Stimulated activated memory B cell treated with anti-CD40 and anti-IgM and Interleukin-4, amounts not matched to agents 10 μg/mL and 1 μg/mL and 100 μg/mL, for 72 hours (primary cell): Measurements from ENCODE around the gene GARIN5B.

Source experiments
- ATAC-seq: fragments of 150-1000 bp; cut with Tn5 transposase; 2 replicates; pipeline ENCODE4 v1.10.0; 2021
- H3K27ac Mint-ChIP-seq: one replicate; pipeline ENCODE4 v1.8.0; 2022; ENCODE audit warnings: mild to moderate bottlenecking, mixed read lengths
- H3K27me3 Mint-ChIP-seq: one replicate; pipeline ENCODE4 v1.8.0; 2022; ENCODE audit warnings: mixed read lengths
- H3K36me3 Mint-ChIP-seq: one replicate; pipeline ENCODE4 v1.8.0; 2022; ENCODE audit warnings: mixed read lengths
- H3K4me1 Mint-ChIP-seq: one replicate; pipeline ENCODE4 v1.8.0; 2022; ENCODE audit warnings: mixed read lengths
- H3K4me3 Mint-ChIP-seq: one replicate; pipeline ENCODE4 v1.8.0; 2022; ENCODE audit warnings: mild to moderate bottlenecking, moderate library complexity, mixed read lengths
- H3K9me3 Mint-ChIP-seq: one replicate; pipeline ENCODE4 v1.8.0; 2022; ENCODE audit warnings: mixed read lengths

The GARIN5B gene

DNA sequence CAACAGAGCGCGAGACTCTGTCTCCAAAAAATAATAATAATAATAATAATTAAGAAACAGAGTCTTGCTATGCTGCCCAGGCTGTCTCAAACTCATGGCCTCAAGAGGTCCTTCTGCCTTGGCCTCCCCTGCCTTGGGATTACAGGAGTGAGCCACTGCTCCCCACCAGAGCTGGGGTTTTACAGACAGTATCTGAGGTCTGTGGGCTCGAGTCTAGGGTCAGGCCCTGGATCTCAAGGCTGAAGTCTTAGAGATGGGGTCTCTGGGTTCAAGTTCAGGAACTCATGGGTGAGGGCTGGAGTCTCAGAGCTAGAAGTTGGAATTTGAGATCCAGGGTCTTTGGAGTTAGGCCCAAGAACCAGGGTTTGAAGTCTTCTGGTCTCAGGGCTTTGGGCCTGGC, 3.7 kb upstream of the GARIN5B start:
- no peak for ATAC-seq
- Mint-ChIP-seq H3K4me1 (peaks cover 11% of the 10 kb centered on the region), H3K27me3 (peaks cover 85% of the 10 kb centered on the region), H3K9me3 (no peaks in the 10 kb centered on the region), H3K27ac (no peak overlapping the region), H3K36me3 (no peaks in the 10 kb centered on the region), H3K4me3 (no peak overlapping the region)

DNA sequence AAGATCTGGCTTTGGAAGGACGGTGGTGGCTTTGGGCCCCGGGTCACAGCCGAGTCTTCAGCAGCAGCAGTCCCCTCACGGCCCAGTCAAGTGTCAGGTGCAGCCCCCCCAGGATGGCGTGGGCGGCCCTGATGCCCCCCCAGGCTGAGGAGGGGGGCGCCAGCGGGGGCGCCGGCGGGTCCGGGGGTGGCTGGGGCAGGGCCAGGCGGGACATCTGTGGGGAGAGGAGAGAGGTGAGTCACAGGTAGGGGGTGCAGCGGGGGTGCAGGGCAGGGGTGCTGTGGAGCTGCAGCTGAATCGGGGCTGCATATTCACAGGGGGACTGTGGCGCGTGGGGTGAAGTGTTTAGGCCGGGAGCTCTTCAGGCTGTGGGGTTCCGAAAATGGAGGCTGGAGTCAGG, 2.9 kb upstream of the GARIN5B start:
- no peaks in the 10 kb centered on the region for H3K36me3 Mint-ChIP-seq
- peaks cover 11% of the 10 kb centered on the region for H3K4me1 Mint-ChIP-seq
- H3K27me3 Mint-ChIP-seq = peaks cover 85% of the 10 kb centered on the region
- no peak overlapping the region for H3K4me3 Mint-ChIP-seq
- no peak overlapping the region for H3K27ac Mint-ChIP-seq
- ATAC-seq = no peak
- H3K9me3 Mint-ChIP-seq = no peaks in the 10 kb centered on the region

DNA sequence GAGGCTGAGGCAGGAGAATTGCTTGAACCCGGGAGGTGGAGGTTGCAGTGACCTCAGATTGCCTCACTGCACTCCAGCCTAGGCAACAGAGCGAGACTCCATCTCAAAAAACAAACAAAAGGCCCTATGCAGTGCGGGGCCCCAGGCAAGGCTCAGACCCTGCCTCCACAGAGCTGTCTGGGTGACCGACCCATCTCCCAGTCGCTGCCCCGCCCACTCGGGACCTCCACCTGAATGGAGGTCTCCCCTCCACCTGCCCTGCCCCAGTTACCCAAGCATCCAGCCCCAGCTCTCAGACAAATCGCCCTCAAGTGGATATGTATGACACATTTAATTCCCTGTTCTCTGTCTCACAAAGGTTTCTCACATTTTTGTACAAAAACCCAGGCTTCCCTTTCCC, 2.2 kb upstream of the GARIN5B start:
- Mint-ChIP-seq H3K9me3 (no peaks in the 10 kb centered on the region), H3K4me3 (no peak overlapping the region), H3K36me3 (no peaks in the 10 kb centered on the region), H3K27me3 (peaks cover 82% of the 10 kb centered on the region), H3K4me1 (peaks cover 11% of the 10 kb centered on the region), H3K27ac (no peak overlapping the region)
- ATAC-seq = no peak

DNA sequence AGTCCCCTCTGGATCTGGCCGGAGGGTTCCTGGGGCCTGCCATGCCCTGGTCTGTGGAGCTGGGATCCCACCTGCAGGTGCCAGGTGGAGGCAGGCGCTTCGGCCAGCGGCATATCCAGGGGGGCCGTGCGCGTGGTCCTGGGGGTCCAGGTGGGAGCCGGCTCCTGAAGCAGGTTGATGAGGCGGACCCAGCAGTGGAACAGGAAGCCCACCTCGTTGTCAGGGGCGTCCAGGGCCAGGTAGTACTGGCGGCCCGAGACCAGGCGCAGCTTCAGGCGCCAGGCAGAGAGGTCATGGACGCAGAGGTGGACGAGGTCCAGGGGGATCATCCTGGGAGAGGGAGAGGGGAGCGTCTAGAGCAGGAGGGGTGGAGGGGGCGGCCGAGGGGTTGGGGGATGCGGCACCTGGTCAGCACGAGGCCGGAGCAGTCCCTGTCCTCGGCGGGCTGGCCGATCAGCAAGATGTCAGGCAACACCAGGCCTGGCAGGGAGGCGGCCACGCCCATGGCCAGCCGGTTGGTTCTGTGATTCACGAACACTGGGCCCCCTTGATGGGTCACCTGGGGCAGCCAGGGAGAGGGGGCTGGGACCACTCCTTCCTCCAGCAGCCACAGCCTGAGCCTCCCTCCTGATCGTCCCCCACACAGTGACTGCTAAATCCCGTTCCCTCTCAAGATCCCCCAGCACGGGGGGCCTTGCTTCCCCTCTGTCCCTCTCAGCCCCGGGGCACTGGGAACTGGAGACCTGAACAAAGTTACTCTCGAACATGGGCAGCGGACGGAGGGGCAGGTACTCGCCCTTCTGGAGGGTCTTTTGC, 678 bp downstream of the GARIN5B start:
- H3K27me3 Mint-ChIP-seq = peaks cover 80% of the 10 kb centered on the region
- H3K36me3 Mint-ChIP-seq = no peaks in the 10 kb centered on the region
- H3K4me3 Mint-ChIP-seq = no peak overlapping the region
- no peak overlapping the region for H3K27ac Mint-ChIP-seq
- no peaks in the 10 kb centered on the region for H3K9me3 Mint-ChIP-seq
- no peaks in the 10 kb centered on the region for H3K4me1 Mint-ChIP-seq
- ATAC-seq = peak; percentile 14

DNA sequence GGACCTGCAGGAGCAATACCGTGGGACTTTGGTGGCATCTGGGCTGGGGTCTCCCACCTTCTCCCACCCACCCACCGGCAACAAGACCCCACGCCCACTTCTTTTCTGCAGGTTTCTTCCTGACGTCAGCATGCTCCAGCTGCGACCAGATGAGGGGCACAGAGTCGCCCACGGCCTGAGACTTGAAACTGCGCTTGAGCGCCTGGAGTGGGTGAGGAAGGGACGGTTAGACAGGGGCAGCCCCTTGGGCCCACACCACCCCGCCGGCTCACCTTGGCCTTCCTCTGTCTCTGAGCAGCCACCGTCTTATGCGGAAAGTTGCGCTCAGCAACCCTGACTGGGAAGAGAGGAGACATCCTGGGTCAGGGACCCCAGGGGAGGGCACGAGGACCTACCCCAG, 2.2 kb downstream of the GARIN5B start:
- no peak overlapping the region for H3K4me3 Mint-ChIP-seq
- no peaks in the 10 kb centered on the region for H3K36me3 Mint-ChIP-seq
- no peak overlapping the region for H3K27ac Mint-ChIP-seq
- no peak for ATAC-seq
- H3K9me3 Mint-ChIP-seq = no peaks in the 10 kb centered on the region
- no peaks in the 10 kb centered on the region for H3K4me1 Mint-ChIP-seq
- H3K27me3 Mint-ChIP-seq = peaks cover 77% of the 10 kb centered on the region

DNA sequence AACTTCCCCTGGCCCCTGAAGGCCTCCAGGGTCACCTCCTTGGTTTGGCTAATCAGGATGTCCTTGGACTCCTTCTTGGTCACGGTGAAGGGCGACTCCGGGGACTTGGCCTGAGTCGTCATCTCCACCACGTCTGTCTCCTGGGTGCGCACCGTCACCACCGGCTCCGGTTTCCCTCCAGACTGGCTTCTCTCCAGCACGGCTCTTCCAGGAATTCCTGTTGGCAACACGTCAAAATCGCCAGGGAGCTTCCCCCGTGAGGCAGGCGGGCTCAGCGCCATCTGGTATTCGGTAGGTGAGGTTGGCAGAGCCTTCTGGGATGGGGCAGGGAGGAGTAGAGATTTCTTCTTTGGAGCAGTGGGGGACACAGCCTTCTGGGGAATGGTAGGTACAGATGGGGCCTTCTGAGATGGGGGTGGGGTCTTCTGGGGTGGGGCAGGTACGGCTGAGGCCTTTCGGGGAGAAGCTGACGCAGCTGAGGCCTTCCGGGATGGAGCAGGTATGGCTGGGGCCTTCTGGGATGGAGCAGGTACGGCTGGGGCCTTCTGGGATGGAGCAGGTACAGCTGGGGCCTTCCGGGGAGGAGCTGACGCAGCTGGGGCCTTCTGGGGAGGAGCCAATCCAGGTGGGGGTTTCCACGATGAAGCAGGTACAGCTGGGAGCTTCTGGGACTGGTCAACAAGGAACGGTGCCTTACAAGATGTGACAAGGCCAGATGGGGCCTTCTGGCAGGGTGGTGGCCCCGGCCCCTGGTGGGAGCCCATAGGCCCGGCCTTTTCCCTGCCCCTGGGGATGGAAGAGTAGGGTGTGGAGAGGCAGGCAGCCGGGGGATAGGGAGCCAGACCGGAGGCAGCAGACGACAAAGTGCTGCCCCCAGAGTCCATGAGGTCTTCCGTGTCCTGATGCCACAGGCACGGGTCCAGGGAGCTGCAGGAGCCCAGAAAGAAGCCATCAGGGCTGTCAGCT, 3.8 kb downstream of the GARIN5B start:
- H3K9me3 Mint-ChIP-seq = no peaks in the 10 kb centered on the region
- H3K4me1 Mint-ChIP-seq = no peaks in the 10 kb centered on the region
- ATAC-seq = no peak
- H3K27ac Mint-ChIP-seq = no peak overlapping the region
- H3K36me3 Mint-ChIP-seq = no peaks in the 10 kb centered on the region
- H3K27me3 Mint-ChIP-seq = peaks cover 75% of the 10 kb centered on the region
- H3K4me3 Mint-ChIP-seq = no peak overlapping the region

DNA sequence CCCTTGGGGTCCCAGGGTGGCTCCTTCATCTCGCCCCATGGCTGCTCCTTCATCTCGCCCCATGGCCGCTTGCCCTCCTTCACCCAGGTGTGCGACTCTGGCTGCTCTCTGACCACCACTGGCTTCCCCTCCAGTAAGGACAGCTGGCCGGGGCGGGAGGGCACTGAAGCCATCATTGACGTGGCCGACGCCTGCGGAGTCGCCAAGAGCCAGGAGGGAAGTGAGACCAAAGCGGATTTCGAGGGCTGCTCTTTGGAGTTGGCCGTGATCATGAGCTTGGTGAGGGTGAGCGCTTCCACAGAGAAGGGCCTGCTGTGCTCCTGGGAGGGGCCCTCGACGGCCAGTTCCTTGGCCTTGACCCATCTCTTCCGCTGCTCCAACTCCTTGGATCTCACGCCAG, 4.6 kb downstream of the GARIN5B start:
- peaks cover 6% of the 10 kb centered on the region for H3K4me1 Mint-ChIP-seq
- no peak overlapping the region for H3K4me3 Mint-ChIP-seq
- no peaks in the 10 kb centered on the region for H3K36me3 Mint-ChIP-seq
- no peaks in the 10 kb centered on the region for H3K9me3 Mint-ChIP-seq
- H3K27me3 Mint-ChIP-seq = peaks cover 77% of the 10 kb centered on the region
- H3K27ac Mint-ChIP-seq = no peak overlapping the region
- ATAC-seq = no peak

DNA sequence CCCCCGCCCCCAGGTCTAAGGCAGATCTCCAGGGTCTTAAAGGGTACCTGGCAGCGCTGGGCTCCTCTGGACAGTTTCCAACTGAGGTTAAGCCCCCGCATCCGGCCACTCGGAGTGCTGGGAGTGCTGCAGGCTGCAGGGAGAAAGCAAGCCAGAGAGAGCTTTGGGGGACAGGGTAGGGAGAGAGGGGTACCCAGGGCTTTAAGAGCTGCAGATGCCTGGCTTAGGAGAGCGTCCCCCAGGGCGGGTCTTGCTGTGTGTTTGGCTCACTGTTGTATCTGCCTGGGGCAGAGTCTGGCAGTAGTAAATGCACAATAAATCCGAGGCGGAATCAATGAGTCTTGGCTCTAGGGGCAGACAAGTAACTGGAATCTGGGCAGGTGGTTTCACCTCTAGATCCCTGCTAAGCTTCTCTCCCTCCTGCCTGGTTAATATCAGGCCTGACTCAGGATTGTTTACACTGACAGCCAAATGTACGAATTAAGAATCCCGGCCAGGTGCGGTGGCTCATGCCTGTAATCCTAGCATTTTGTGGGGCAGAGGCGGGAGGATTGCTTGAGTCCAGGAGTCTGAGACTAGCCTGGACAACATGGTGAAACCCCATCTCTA, 7.7 kb downstream of the GARIN5B start:
- ATAC-seq = no peak
- Mint-ChIP-seq H3K27me3 (peaks cover 81% of the 10 kb centered on the region), H3K9me3 (no peaks in the 10 kb centered on the region), H3K36me3 (no peaks in the 10 kb centered on the region), H3K27ac (no peak overlapping the region), H3K4me3 (no peak overlapping the region), H3K4me1 (peaks cover 26% of the 10 kb centered on the region)

DNA sequence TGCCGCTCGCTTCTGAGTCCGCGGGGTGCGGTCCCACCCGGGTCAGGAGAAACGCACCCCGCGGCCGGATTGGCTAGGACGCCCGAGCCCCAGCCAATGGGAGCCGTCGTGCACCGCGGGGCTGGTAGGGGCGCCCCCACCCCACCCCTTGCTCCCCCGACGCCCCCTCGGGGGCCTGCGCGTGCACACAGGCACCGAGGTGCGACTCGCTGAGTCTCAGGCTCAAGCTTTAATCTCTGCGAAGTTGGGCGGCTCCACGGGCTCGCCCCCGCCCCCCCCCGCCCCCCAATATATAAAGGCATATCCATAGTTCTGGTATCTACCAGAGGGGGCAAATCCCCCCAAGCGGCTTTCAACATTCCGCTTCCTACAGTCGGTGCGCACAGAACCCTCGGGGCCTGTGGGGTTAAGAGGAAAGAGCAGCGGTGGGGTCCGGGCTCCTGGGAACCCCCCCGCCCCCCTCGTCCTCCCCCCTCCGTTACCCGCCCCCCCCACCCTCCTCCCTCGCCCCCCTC, 8.3 kb downstream of the GARIN5B start, which contains the start of gene COX6B2:
Gene COX6B2, minus strand, starts transcription at position 22 of the 515 bp plus-strand sequence. CDS start 198 bp downstream, outside the sequence.
- Mint-ChIP-seq H3K27ac (no peak within 1 kb of the TSS), H3K9me3 (no peaks in the 10 kb centered on the region), H3K36me3 (no peaks in the 10 kb centered on the region), H3K27me3 (peaks cover 83% of the 10 kb centered on the region), H3K4me1 (peaks cover 26% of the 10 kb centered on the region), H3K4me3 (peak within 1 kb of the TSS; percentile 64)
- ATAC-seq = no peak

DNA sequence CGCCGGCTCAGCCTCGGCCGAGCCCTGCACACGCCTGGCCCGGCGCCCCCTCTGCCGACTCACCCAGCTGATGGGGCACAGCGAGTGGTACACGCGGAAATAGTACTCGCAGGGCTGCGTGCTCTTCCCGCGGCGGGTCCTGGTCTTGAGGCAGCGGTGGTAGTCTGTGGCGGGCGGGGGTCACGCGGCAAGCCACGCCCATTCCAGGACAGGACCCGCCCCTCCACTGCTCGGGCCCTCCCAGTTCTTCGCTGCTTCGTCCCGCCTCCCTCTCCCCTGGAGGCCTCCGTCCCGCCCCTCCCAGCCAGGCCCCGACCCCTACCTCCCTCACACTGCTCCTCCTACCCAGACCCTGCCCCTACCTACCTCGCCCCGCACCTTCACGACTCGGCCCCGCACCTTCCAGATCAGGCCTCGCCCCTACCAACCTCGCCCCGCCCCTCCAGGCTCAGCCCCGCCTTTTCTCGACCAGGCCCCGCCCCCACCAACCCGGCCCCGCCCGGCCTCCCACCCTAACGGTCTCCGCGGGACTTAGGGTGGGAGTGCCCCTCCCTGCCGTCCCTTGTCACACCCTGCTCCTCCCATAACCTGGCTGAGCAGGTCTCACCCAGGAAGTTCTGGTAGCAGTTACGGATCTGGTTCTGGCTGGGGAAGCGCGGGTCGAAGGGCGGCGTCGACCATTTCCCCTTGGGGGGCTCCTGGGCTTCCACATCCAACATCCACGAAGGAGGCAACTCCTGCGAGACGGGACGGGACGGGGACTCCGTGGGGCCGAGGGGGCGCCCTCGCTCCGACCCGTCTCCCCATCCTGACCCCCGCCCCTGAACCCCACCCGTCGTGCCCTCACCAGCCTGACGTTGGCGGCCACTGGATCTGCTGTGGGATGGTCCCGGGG, 9.0 kb downstream of the GARIN5B start:
- H3K4me3 Mint-ChIP-seq = peak overlapping the region; percentile 64

DNA sequence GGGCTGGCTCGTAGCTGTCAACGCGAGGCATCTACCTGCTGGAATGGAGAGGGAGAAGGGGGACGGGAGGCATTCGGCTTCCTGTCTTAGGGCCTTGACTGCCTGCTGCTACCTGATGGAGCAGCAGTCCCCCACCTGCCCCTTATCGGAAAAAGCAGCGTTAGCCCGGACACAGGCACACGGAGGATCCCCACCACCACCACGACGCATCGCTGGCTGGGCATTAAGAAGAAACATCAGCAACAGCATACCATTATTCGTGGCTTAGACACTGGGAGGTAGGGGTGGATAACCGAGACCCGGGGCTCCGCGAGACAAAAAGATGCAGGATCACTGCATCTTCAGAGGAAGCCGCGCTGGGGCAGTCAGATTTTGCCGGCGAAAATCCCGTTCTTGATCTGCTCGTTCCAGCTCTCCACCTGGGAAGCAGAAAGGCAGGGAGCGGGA, 9.7 kb downstream of the GARIN5B start:
- peaks cover 70% of the 10 kb centered on the region for H3K27me3 Mint-ChIP-seq
- H3K9me3 Mint-ChIP-seq = no peaks in the 10 kb centered on the region
- H3K36me3 Mint-ChIP-seq = no peaks in the 10 kb centered on the region
- no peak for ATAC-seq
- no peak overlapping the region for H3K27ac Mint-ChIP-seq
- no peak overlapping the region for H3K4me3 Mint-ChIP-seq
- peaks cover 26% of the 10 kb centered on the region for H3K4me1 Mint-ChIP-seq

More for the DNA sequence above, 9.0 kb downstream of the GARIN5B start:
- peaks cover 77% of the 10 kb centered on the region for H3K27me3 Mint-ChIP-seq
- no peaks in the 10 kb centered on the region for H3K9me3 Mint-ChIP-seq
- ATAC-seq = peak; percentile 60
- H3K36me3 Mint-ChIP-seq = no peaks in the 10 kb centered on the region
- H3K4me1 Mint-ChIP-seq = peaks cover 26% of the 10 kb centered on the region
- no peak overlapping the region for H3K27ac Mint-ChIP-seq

DNA sequence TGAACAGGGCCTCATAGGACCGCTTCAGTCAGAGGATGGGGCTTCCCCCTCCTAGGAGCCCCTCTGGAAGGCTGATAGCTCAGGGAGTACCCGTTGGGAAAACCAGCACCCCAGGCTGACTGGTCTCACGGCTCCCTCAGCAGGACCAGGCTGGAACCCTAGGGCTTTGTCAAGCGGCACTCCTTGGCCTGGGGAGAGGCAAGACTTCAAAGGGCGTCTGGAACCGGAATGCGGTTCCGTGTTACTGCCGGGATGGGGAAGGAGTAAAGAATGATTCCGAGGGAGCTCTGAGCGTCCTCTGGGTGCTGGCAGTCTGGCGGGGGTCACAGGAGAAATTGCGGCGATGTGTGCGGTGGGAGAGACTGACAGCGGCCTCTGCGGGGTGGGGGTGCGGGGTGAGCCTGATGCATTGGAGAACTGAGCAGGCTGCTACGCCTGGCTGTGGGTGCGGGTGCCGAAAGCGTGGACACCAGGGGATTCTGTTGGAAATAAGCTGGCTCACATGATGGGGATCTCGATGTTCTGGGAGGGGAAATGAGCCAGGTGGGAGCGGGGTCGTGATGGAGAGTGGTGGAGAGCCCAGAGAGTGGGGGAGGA, 10.4 kb downstream of the GARIN5B start:
- peaks cover 26% of the 10 kb centered on the region for H3K4me1 Mint-ChIP-seq
- H3K27ac Mint-ChIP-seq = no peak overlapping the region
- no peaks in the 10 kb centered on the region for H3K36me3 Mint-ChIP-seq
- H3K27me3 Mint-ChIP-seq = peaks cover 63% of the 10 kb centered on the region
- H3K9me3 Mint-ChIP-seq = no peaks in the 10 kb centered on the region
- no peak for ATAC-seq
- H3K4me3 Mint-ChIP-seq = peak overlapping the region; percentile 59

DNA sequence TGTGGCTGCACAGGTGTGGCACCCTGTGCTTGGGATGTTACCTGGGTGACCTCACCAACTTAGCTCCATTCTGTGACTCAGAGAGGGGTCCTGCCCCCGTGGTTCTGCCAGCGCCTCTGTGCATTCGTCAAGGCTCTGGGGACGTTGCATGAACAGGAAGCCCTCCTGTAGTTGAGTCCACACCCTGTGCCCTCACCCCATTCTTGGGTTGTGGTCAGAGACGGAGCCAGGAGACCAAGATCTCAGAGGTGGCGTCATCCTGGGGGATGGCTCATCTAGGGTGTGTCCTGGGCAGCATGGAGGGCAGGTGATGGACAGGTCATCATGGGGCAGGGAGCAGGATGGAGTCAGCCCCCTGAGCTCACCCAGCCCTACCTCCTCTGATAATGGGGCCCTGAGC, 11.0 kb downstream of the GARIN5B start:
- Mint-ChIP-seq H3K36me3 (no peaks in the 10 kb centered on the region), H3K27me3 (peaks cover 57% of the 10 kb centered on the region), H3K27ac (no peak overlapping the region), H3K9me3 (no peaks in the 10 kb centered on the region), H3K4me1 (peaks cover 26% of the 10 kb centered on the region), H3K4me3 (no peak overlapping the region)
- ATAC-seq = no peak
